C4-2B (cell line): ENCODE results near the gene RCN1.
"Not testable (repeated sequence)": the region's sequence is repeated elsewhere in the genome, so short reads cannot be mapped to it uniquely, and the experiment has no call there.

ENCODE experiments used
- H3K27ac ChIP-seq: fragments of 450-650 bp; 2 replicates; pipeline ENCODE4 v1.5.1; 2017
- CTCF ChIP-seq: fragments of 450-650 bp; conservative IDR thresholded peaks from 2 replicates; pipeline ENCODE4 v1.5.1; 2017; ENCODE audit warnings: mild to moderate bottlenecking
- ZFX ChIP-seq: fragments of 450-650 bp; IDR thresholded peaks from 2 replicates; pipeline ENCODE4 v1.6.1; 2017

RCN1 gene

GRCh38 chr11:32053151-32053888, 37.6 kb upstream of the RCN1 start:
- H3K27ac ChIP-seq = no peak overlapping the region
- TF ChIP-seq ZFX (no peak), CTCF (no peak)

GRCh38 chr11:32055861-32056260, 35.0 kb upstream of the RCN1 start:
- no peak for TF ChIP-seq ZFX
- no peak for TF ChIP-seq CTCF
- H3K27ac ChIP-seq = no peak overlapping the region

- H3K27ac ChIP-seq = no peak overlapping the region
- TF ChIP-seq ZFX (no peak), CTCF (no peak)
Measured at GRCh38 chr11:32056438-32056837, 34.4 kb upstream of the RCN1 start.

- no peak overlapping the region for H3K27ac ChIP-seq
- TF ChIP-seq ZFX (no peak), CTCF (no peak)
Measured at GRCh38 chr11:32059686-32060462, 31.0 kb upstream of the RCN1 start.

GRCh38 chr11:32062540-32062939, 28.3 kb upstream of the RCN1 start:
- TF ChIP-seq CTCF = no peak
- no peak for TF ChIP-seq ZFX

GRCh38 chr11:32063031-32063430, 27.8 kb upstream of the RCN1 start:
- not testable (repeated sequence) for H3K27ac ChIP-seq

More at GRCh38 chr11:32062540-32062939, 28.3 kb upstream of the RCN1 start:
- no peak overlapping the region for H3K27ac ChIP-seq

- H3K27ac ChIP-seq = no peak overlapping the region
- TF ChIP-seq ZFX = no peak
- TF ChIP-seq CTCF = no peak
Measured at GRCh38 chr11:32065865-32066629, 24.8 kb upstream of the RCN1 start.
